ENCODE data around the gene TBX4. TPM values are rescaled to one million over a fixed set of nuclear protein-coding genes. Genes with fewer than 3 reads are reported as not detected.
A peak's percentile ranks its signal among the peaks of the same experiment; 100 is the strongest.

The TBX4 gene
- total and polyA plus RNA-seq, 9 of the 15 experiments (the other 6 are each of a cell fraction or from before 2014, with no cell fraction given) = not detected

GRCh38 chr17:61500287-61500686 is 48.1 kb downstream of the TBX4 start:
- no peak for FAIRE-seq
- no peak overlapping the region for H3K4me2 ChIP-seq (ENCODE audit: insufficient read depth, low read length)
- H3K4me3 ChIP-seq = no peak overlapping the region
- in situ Hi-C loops (cut with MboI) (no loop called here), intact Hi-C loops (cut with micrococcal nuclease) (no loop called here)
- H4K20me1 ChIP-seq (replicated peaks; ENCODE audit: control insufficient read depth, insufficient read depth, low read length) = no peaks in the 10 kb centered on the region
- no peak for DNase-seq (ENCODE audit: extremely low read depth in 1 of 4, low spot score in 3 of 4)
- CTCF ChIA-PET (ENCODE audit: low intra/inter-chr PET ratio) = no interaction called here
- H3K9me1 ChIP-seq (ENCODE audit: control insufficient read depth, insufficient read depth, low read length) = no peaks in the 10 kb centered on the region
- POLR2A ChIA-PET = interaction anchor here (1.1 kb wide), 1 partner anchor 10 kb away, joined by 3 read pairs; no protein-coding TSS in a partner anchor
- no peaks in the 10 kb centered on the region; a peak in 1 of 5 replicates for H3K4me1 ChIP-seq (replicated peaks in 1 of 2; ENCODE audit: control insufficient read depth in 2 of 2, insufficient read depth in 2 of 2, low read length in 2 of 2)
- no peaks in the 10 kb centered on the region for H3K36me3 ChIP-seq (ENCODE audit: control insufficient read depth, insufficient read depth, low read length)
- H3K27me3 ChIP-seq (ENCODE audit: control insufficient read depth in 2 of 2, insufficient read depth in 2 of 2, low read length in 2 of 2) = peaks cover 20 to 29% of the 10 kb centered on the region in 2 experiments; a peak in 4 of 5 replicates
- H3K79me2 ChIP-seq (ENCODE audit: control insufficient read depth, insufficient read depth, low read length) = no peaks in the 10 kb centered on the region
- 0% methylated on average over 2 of the region's 2 CpGs for WGBS (ENCODE audit: insufficient coverage, low coverage, missing lambda C conversion rate)
- no peak for ATAC-seq
- H3K9ac ChIP-seq (ENCODE audit: insufficient read depth in 1 of 2, low read depth in 2 of 2, low read length in 2 of 2) = no peak overlapping the region
- TF ChIP-seq EWSR1 (IDR thresholded peaks at IDR 0.05; ENCODE audit: borderline replicate concordance, low read depth, partially characterized antibody) (peak; percentile 67), RBM39 (optimal IDR thresholded peaks at IDR 0.05; ENCODE audit: low read depth, low read length) (no peak)
- BruUV-seq (replicated peaks) = no TSS peak
- no peaks in the 10 kb centered on the region for H3K9me3 ChIP-seq (replicated peaks; ENCODE audit: control insufficient read depth, insufficient read depth, low read depth, low read length)
- H2AFZ ChIP-seq (ENCODE audit: low read depth, low read length) = no peak overlapping the region
- H3K27ac ChIP-seq (ENCODE audit: extremely low read depth, low read depth, low read length) = no peak overlapping the region

DNA sequence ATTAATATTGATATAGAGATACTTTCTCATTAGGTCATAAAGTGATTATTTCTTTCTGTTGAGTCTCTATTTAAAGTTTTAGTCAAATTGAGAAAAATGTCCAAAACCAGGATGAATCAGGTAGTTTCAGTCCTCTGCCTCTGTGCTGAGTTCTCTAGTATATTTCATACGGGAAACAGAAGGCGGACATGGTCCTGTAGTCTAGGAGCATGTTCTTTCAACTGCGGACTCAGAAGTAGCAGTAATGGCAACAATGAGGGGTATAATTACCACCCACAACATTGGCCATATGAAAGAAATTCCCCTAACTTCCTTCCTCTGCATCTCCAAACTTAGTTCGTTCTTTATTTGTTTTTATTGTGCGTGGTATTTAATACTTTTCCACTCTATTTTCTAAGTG is 50.1 kb downstream of the TBX4 start:
- Histone ChIP-seq H3K27me3 (ENCODE audit: control insufficient read depth in 2 of 2, insufficient read depth in 2 of 2, low read length in 2 of 2) (peaks cover 12 to 23% of the 10 kb centered on the region in 2 experiments; a peak in 4 of 5 replicates), H2AFZ (ENCODE audit: low read depth, low read length) (no peak overlapping the region), H3K4me1 (replicated peaks in 1 of 2; ENCODE audit: control insufficient read depth in 2 of 2, insufficient read depth in 2 of 2, low read length in 2 of 2) (no peaks in the 10 kb centered on the region), H3K27ac (ENCODE audit: extremely low read depth, low read depth, low read length) (no peak overlapping the region), H3K4me2 (ENCODE audit: insufficient read depth, low read length) (no peak overlapping the region), H3K9ac (ENCODE audit: insufficient read depth in 1 of 2, low read depth in 2 of 2, low read length in 2 of 2) (no peak overlapping the region), H4K20me1 (replicated peaks; ENCODE audit: control insufficient read depth, insufficient read depth, low read length) (no peaks in the 10 kb centered on the region), H3K4me3 (no peak overlapping the region), H3K36me3 (ENCODE audit: control insufficient read depth, insufficient read depth, low read length) (no peaks in the 10 kb centered on the region), H3K9me1 (ENCODE audit: control insufficient read depth, insufficient read depth, low read length) (no peaks in the 10 kb centered on the region), H3K9me3 (replicated peaks; ENCODE audit: control insufficient read depth, insufficient read depth, low read depth, low read length) (no peaks in the 10 kb centered on the region), H3K79me2 (ENCODE audit: control insufficient read depth, insufficient read depth, low read length) (no peaks in the 10 kb centered on the region)
- in situ Hi-C loops (cut with MboI) (no loop called here), intact Hi-C loops (cut with micrococcal nuclease) (no loop called here)
- TF ChIP-seq, protein P1, sequence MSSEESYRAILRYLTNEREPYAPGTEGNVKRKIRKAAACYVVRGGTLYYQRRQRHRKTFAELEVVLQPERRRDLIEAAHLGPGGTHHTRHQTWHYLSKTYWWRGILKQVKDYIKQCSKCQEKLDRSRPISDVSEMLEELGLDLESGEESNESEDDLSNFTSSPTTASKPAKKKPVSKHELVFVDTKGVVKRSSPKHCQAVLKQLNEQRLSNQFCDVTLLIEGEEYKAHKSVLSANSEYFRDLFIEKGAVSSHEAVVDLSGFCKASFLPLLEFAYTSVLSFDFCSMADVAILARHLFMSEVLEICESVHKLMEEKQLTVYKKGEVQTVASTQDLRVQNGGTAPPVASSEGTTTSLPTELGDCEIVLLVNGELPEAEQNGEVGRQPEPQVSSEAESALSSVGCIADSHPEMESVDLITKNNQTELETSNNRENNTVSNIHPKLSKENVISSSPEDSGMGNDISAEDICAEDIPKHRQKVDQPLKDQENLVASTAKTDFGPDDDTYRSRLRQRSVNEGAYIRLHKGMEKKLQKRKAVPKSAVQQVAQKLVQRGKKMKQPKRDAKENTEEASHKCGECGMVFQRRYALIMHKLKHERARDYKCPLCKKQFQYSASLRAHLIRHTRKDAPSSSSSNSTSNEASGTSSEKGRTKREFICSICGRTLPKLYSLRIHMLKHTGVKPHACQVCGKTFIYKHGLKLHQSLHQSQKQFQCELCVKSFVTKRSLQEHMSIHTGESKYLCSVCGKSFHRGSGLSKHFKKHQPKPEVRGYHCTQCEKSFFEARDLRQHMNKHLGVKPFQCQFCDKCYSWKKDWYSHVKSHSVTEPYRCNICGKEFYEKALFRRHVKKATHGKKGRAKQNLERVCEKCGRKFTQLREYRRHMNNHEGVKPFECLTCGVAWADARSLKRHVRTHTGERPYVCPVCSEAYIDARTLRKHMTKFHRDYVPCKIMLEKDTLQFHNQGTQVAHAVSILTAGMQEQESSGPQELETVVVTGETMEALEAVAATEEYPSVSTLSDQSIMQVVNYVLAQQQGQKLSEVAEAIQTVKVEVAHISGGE (CRISPR knock-in tag; IDR thresholded peaks at IDR 0.05) = peak in 1 of 3 experiments; percentile 68; a peak in 1 of 6 replicates
- TF ChIP-seq FOXA3 (CRISPR knock-in tag; conservative IDR thresholded peaks at IDR 0.05 in 1 of 2, IDR thresholded peaks at IDR 0.05 in 1 of 2) = no peak
- TF ChIP-seq GATAD2A (IDR thresholded peaks at IDR 0.05) = no peak
- TF ChIP-seq XRCC3 (IDR thresholded peaks at IDR 0.05) = no peak
- TF ChIP-seq BMI1 (IDR thresholded peaks at IDR 0.05; ENCODE audit: low read length) = peak; percentile 48; the same call in 1 of the 2 replicates
- TF ChIP-seq BRF1 (IDR thresholded peaks at IDR 0.05; ENCODE audit: borderline replicate concordance, extremely low read depth, insufficient read length) = no peak
- TF ChIP-seq C11orf30 (IDR thresholded peaks at IDR 0.05; ENCODE audit: low read depth) = no peak
- 0% methylated on average over 5 of the region's 5 CpGs for WGBS (ENCODE audit: insufficient coverage, low coverage, missing lambda C conversion rate)
- no TSS peak for BruUV-seq (replicated peaks)
- ChIA-PET CTCF (ENCODE audit: low intra/inter-chr PET ratio) (no interaction called here), POLR2A (no interaction called here)
- no peak for ATAC-seq
- FAIRE-seq = no peak
- DNase-seq (ENCODE audit: extremely low read depth in 1 of 4, low spot score in 3 of 4) = no peak

All from K562 (cell line).